Measurements from ENCODE around the gene HIVEP3.

The HIVEP3 gene

GRCh38 chr1:41833519-41834000 lies 85.2 kb downstream of the HIVEP3 start:
- H3K79me2 ChIP-seq (ENCODE audit: insufficient read depth, low read depth), result no peaks in the 10 kb centered on the region
- no peak overlapping the region for H3K9ac ChIP-seq
- H3K4me1 ChIP-seq (ENCODE audit: low read depth, poor library complexity, severe bottlenecking), result no peaks in the 10 kb centered on the region
- TF ChIP-seq, protein P1, sequence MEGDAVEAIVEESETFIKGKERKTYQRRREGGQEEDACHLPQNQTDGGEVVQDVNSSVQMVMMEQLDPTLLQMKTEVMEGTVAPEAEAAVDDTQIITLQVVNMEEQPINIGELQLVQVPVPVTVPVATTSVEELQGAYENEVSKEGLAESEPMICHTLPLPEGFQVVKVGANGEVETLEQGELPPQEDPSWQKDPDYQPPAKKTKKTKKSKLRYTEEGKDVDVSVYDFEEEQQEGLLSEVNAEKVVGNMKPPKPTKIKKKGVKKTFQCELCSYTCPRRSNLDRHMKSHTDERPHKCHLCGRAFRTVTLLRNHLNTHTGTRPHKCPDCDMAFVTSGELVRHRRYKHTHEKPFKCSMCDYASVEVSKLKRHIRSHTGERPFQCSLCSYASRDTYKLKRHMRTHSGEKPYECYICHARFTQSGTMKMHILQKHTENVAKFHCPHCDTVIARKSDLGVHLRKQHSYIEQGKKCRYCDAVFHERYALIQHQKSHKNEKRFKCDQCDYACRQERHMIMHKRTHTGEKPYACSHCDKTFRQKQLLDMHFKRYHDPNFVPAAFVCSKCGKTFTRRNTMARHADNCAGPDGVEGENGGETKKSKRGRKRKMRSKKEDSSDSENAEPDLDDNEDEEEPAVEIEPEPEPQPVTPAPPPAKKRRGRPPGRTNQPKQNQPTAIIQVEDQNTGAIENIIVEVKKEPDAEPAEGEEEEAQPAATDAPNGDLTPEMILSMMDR (conservative IDR thresholded peaks at IDR 0.05; ENCODE audit: low read depth, low read length), result no peak
- no peaks in the 10 kb centered on the region for H4K20me1 ChIP-seq (ENCODE audit: insufficient read depth)
- H3K27ac ChIP-seq, result no peak overlapping the region
- no peak overlapping the region for H2AFZ ChIP-seq (ENCODE audit: low read depth)
- H3K27me3 ChIP-seq (ENCODE audit: insufficient read depth, low read depth), result no peaks in the 10 kb centered on the region
- H3K4me2 ChIP-seq, result no peak overlapping the region
- H3K36me3 ChIP-seq (ENCODE audit: insufficient read depth), result no peaks in the 10 kb centered on the region
- H3K4me3 ChIP-seq (IDR thresholded peaks at IDR 0.05; ENCODE audit: insufficient read depth, low read depth, low read length), result no peak overlapping the region

DNA sequence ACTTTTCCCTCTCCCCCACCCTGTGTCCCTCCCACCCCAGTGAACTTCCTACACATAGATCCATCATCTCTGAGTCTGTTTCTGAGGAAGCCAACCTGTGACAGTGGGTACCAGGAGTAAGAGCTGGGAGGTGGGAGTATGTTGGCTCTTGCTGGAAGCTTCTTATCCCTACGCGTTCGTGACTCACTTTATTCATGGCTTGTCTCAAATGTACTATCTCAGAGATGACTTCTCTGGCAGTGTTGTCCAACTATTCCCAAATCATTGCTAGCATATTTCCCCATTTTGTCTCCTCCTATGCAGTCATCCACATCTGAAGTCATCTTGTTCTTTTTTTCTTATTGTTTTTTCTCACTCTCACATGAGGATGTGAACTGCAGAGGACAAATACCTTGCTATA lies 88.0 kb downstream of the HIVEP3 start:
- Histone ChIP-seq H3K4me1 (ENCODE audit: low read depth, poor library complexity, severe bottlenecking) (no peaks in the 10 kb centered on the region), H3K79me2 (ENCODE audit: insufficient read depth, low read depth) (no peaks in the 10 kb centered on the region), H4K20me1 (ENCODE audit: insufficient read depth) (no peaks in the 10 kb centered on the region), H3K36me3 (ENCODE audit: insufficient read depth) (no peaks in the 10 kb centered on the region), H3K27ac (no peak overlapping the region), H3K4me2 (no peak overlapping the region), H3K9ac (no peak overlapping the region), H3K4me3 (IDR thresholded peaks at IDR 0.05; ENCODE audit: insufficient read depth, low read depth, low read length) (no peak overlapping the region), H3K27me3 (ENCODE audit: insufficient read depth, low read depth) (no peaks in the 10 kb centered on the region), H2AFZ (ENCODE audit: low read depth) (no peak overlapping the region)
- TF ChIP-seq, protein P1 (conservative IDR thresholded peaks at IDR 0.05; ENCODE audit: low read depth, low read length), result no peak

DNA sequence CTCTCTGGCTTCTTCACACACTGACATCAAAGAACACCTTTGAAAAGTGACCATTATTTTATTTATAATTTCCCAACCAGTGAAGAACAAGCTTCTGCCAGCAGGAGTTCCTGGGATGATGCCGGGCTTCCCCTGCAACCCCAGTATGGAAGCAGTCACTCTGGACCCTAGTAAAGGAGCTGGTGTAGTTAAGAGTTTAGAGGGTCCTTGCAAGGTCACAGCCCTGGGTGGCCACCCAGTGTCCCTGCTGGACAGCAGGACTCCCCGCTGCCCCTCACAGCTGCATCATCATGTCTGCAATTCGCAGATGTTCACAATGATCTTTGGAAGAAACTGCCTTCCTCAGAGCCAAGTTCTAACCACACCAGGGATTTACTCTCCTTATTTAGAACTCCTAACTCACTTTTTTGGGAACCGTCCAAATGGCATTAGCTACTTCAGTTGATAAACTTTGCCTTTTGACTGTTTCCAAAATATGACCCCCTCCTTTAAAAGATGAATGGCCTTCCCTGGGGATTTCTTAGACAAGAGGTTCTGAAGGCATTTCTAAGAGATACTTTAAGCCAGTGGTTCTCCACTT lies 90.6 kb downstream of the HIVEP3 start:
- Histone ChIP-seq H4K20me1 (ENCODE audit: insufficient read depth) (no peaks in the 10 kb centered on the region), H3K36me3 (ENCODE audit: insufficient read depth) (no peaks in the 10 kb centered on the region), H3K27me3 (ENCODE audit: insufficient read depth, low read depth) (no peaks in the 10 kb centered on the region), H2AFZ (ENCODE audit: low read depth) (no peak overlapping the region), H3K79me2 (ENCODE audit: insufficient read depth, low read depth) (no peaks in the 10 kb centered on the region), H3K4me1 (ENCODE audit: low read depth, poor library complexity, severe bottlenecking) (no peaks in the 10 kb centered on the region), H3K4me3 (IDR thresholded peaks at IDR 0.05; ENCODE audit: insufficient read depth, low read depth, low read length) (no peak overlapping the region), H3K4me2 (no peak overlapping the region), H3K9ac (no peak overlapping the region), H3K27ac (no peak overlapping the region)
- TF ChIP-seq, protein P1 (conservative IDR thresholded peaks at IDR 0.05; ENCODE audit: low read depth, low read length), result no peak

- H4K20me1 ChIP-seq (ENCODE audit: insufficient read depth), result no peaks in the 10 kb centered on the region
- H3K79me2 ChIP-seq (ENCODE audit: insufficient read depth, low read depth), result no peaks in the 10 kb centered on the region
- H3K4me1 ChIP-seq (ENCODE audit: low read depth, poor library complexity, severe bottlenecking), result peaks cover 15% of the 10 kb centered on the region
- H3K4me2 ChIP-seq, result no peak overlapping the region
- H2AFZ ChIP-seq (ENCODE audit: low read depth), result no peak overlapping the region
- H3K27me3 ChIP-seq (ENCODE audit: insufficient read depth, low read depth), result no peaks in the 10 kb centered on the region
- no peak overlapping the region for H3K27ac ChIP-seq
- no peak overlapping the region for H3K4me3 ChIP-seq (IDR thresholded peaks at IDR 0.05; ENCODE audit: insufficient read depth, low read depth, low read length)
- TF ChIP-seq, protein P1 (conservative IDR thresholded peaks at IDR 0.05; ENCODE audit: low read depth, low read length), result no peak
- no peak overlapping the region for H3K9ac ChIP-seq
- no peaks in the 10 kb centered on the region for H3K36me3 ChIP-seq (ENCODE audit: insufficient read depth)
These were observed 95.3 kb downstream of the HIVEP3 start for GRCh38 chr1:41823471-41823870.

All from KMS-11 (cell line).